CD4-positive, alpha-beta T cell treated with Interleukin-17A for 1 hour (primary cell): Measurements from ENCODE around the gene METAP1.
"Not testable (repeated sequence)": the region's sequence is repeated elsewhere in the genome, so short reads cannot be mapped to it uniquely, and the experiment has no call there.

Experiments used
- DNase-seq: peaks from one replicate; pipeline ENCODE4 v3.0.0-alpha.2; 2020

The METAP1 gene

GRCh38 chr4:99102634-99103033 is 107.1 kb downstream of the METAP1 start:
- no peak for DNase-seq

- no peak for DNase-seq
Observed at GRCh38 chr4:99103166-99103565, 107.6 kb downstream of the METAP1 start.

DNA sequence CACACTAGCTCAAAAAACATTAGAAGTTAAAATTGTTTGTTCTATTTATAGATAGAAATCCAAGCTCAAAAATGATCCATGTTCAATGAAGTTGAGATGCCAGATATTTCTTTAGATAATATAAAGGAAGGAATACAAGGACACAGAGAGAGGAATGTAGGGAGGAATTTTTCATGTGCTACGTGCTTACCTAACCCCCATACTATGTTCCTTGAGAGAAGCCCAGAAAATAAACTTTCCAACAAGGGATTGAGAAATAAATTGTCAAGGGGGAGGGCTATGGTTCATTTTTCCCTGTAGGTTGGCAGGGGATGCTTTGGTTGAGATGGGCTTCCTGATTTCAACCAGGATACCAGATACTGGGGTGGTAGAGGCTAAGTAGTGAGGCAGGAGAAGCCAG is 108.6 kb downstream of the METAP1 start:
- no peak for DNase-seq

DNA sequence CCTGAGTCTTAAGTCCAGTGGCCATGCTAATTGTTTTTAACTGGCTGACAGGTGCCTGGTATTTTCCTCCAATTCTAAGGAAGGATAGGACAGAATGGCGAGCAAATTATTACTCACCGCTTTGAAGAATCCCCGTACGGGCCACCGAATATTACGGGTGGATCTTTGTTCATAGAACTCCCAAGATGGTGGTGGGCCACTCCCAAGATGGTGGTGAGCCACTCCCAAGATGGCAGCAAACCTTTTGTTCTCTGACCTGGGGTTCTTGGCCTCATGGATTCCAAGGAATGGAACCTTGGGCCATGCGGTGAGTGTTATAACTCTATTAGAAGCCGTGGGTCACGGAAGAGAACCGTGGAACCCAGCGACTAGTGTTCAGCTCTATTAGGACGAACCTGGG is 113.8 kb downstream of the METAP1 start:
- DNase-seq, result not testable (repeated sequence)
